Measurements from ENCODE around the gene MSRB1.

DNA sequence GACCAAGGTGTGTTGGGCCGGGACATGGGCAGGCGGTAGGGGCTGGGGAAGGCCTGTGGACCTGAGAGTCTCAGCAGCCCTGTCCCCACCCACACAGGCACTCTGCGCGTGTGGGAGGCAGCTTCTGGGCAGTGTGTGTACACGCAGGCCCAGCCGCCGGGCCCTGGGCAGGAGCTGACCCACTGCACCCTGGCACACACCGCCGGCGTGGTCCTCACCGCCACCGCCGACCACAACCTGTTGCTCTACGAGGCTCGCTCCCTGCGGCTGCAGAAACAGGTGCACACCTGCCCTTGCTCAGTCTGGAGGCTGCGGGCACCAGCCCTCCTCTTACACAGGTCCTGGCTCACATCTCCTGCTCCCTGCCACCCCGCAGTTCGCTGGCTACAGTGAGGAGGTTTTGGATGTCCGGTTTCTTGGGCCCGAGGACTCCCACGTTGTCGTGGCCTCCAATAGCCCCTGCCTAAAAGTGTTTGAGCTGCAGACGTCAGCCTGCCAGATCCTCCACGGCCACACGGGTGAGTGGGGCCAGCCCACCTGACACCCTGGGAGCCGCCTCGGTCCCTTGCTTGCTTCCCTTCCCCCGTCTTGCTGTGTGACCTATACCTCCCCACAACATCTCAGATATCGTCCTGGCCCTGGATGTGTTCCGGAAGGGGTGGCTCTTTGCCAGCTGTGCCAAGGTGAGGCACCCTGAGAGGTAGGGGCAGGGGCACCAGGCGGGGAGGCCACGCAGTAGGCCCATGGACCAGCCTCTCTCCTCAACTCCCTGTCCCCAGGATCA, 32.6 kb upstream of the MSRB1 start:
- TF ChIP-seq, protein P1, sequence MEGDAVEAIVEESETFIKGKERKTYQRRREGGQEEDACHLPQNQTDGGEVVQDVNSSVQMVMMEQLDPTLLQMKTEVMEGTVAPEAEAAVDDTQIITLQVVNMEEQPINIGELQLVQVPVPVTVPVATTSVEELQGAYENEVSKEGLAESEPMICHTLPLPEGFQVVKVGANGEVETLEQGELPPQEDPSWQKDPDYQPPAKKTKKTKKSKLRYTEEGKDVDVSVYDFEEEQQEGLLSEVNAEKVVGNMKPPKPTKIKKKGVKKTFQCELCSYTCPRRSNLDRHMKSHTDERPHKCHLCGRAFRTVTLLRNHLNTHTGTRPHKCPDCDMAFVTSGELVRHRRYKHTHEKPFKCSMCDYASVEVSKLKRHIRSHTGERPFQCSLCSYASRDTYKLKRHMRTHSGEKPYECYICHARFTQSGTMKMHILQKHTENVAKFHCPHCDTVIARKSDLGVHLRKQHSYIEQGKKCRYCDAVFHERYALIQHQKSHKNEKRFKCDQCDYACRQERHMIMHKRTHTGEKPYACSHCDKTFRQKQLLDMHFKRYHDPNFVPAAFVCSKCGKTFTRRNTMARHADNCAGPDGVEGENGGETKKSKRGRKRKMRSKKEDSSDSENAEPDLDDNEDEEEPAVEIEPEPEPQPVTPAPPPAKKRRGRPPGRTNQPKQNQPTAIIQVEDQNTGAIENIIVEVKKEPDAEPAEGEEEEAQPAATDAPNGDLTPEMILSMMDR (IDR thresholded peaks at IDR 0.05) = no peak
- no peak for TF ChIP-seq POLR2A (IDR thresholded peaks at IDR 0.05)
